Keratinocyte (primary cell): ENCODE measurements around the gene HERPUD1. TPM values are rescaled to one million over a fixed set of nuclear protein-coding genes. Genes with fewer than 3 reads are reported as not detected.

Experiments used
- DNase-seq: peaks from one replicate; pipeline ENCODE4 v3.0.0-alpha.2; 2011; ENCODE audit warnings: low read depth, missing footprints, low spot score
- FAIRE-seq: peaks from 2 replicates; lab custom pipeline; 2011; peaks lifted over from hg19 to GRCh38; lab: Jason Lieb, UNC
- H2AFZ ChIP-seq: 2 replicates; pipeline ENCODE4 v1.6.0; 2012; ENCODE audit warnings: low read length, control low read depth, inconsistent platforms; ENCODE audit not compliant: control insufficient read depth
- H3K27ac ChIP-seq: 2 replicates; pipeline ENCODE4 v1.5.1; 2011; ENCODE audit warnings: low read length; ENCODE audit not compliant: control insufficient read depth, insufficient read depth
- H3K27me3 ChIP-seq: 3 replicates; pipeline ENCODE4 v1.6.0; 2011; ENCODE audit warnings: low read length; ENCODE audit not compliant: control insufficient read depth, insufficient read depth; ENCODE audit errors: extremely low read depth
- H3K36me3 ChIP-seq, 2 experiments: 2 replicates in 1 of 2; 3 replicates in 1 of 2; pipeline ENCODE4 v1.5.1; 2011; ENCODE audit warnings: low read length in 2 of 2, mild to moderate bottlenecking in 1 of 2; ENCODE audit not compliant: control insufficient read depth in 2 of 2, insufficient read depth in 2 of 2; ENCODE audit errors: extremely low read depth in 1 of 2
- H3K4me1 ChIP-seq: 3 replicates; pipeline ENCODE4 v1.5.1; 2011; ENCODE audit warnings: low read length; ENCODE audit not compliant: control insufficient read depth, insufficient read depth; ENCODE audit errors: extremely low read depth
- H3K4me2 ChIP-seq: 3 replicates; pipeline ENCODE4 v1.6.0; 2011; ENCODE audit warnings: low read depth, low read length; ENCODE audit not compliant: control insufficient read depth, insufficient read depth; ENCODE audit errors: extremely low read depth
- H3K4me3 ChIP-seq, 3 experiments: fragments of 200-600 bp in 1 of 3; sonication (generic) in 1 of 3; 2 replicates in 2 of 3; 3 replicates in 1 of 3; pipeline ENCODE4 v1.5.1; 2011 to 2016; ENCODE audit warnings: low read length in 3 of 3, mild to moderate bottlenecking in 3 of 3, control low read depth in 2 of 3, inconsistent platforms in 1 of 3, low read depth in 1 of 3, mixed read lengths in 1 of 3, mixed run types in 1 of 3, moderate library complexity in 1 of 3; ENCODE audit not compliant: control insufficient read depth in 2 of 3, insufficient read depth in 2 of 3; ENCODE audit errors: extremely low read depth in 1 of 3
- H3K79me2 ChIP-seq: 2 replicates; pipeline ENCODE4 v1.6.0; 2012; ENCODE audit warnings: low read length; ENCODE audit not compliant: control insufficient read depth, insufficient read depth
- H3K9ac ChIP-seq: 3 replicates; pipeline ENCODE4 v1.6.0; 2011; ENCODE audit warnings: low read length; ENCODE audit not compliant: control insufficient read depth, insufficient read depth; ENCODE audit errors: extremely low read depth
- H3K9me1 ChIP-seq: 3 replicates; pipeline ENCODE4 v1.6.0; 2011; ENCODE audit warnings: low read length; ENCODE audit not compliant: control insufficient read depth, insufficient read depth; ENCODE audit errors: extremely low read depth
- H3K9me3 ChIP-seq: 2 replicates; pipeline ENCODE4 v1.5.1; 2012; ENCODE audit warnings: low read depth, low read length; ENCODE audit not compliant: control insufficient read depth
- H4K20me1 ChIP-seq: 3 replicates; pipeline ENCODE4 v1.6.0; 2011; ENCODE audit warnings: low read length; ENCODE audit not compliant: control insufficient read depth, insufficient read depth; ENCODE audit errors: extremely low read depth
- EZH2 ChIP-seq: IDR thresholded peaks from one replicate; pipeline ENCODE4 v1.6.1; 2012; ENCODE audit warnings: inconsistent platforms, mild to moderate bottlenecking, low read length, moderate library complexity
- dilution Hi-C: fragments of 300-500 bp; cut with MboI; formaldehyde crosslinking; loops from one replicate; pipeline ENCODE4 v1.7.0; 2020; ENCODE audit warnings: low sequenced_read_pairs; ENCODE audit not compliant: extremely low pct_ligation_motif_present
- polyA plus RNA-seq, 5 experiments: library from polyadenylated mRNA; depleted of rRNA in 3 of 5; stranded (reverse) in 3 of 5; stranded (forward) in 1 of 5; unstranded in 1 of 5; fragments of >200 nt; gene quantifications; 1 replicate in 1 of 5; 2 replicates in 3 of 5; 3 replicates in 1 of 5; pipeline versions ENCODE4 v1.2.1 to v1.2.3, GENCODE V29; 2011 to 2012; ENCODE audit warnings: missing spikeins in 2 of 5, low read depth in 1 of 5, low replicate concordance in 1 of 5
- TF ChIP-seq, protein P1 (sequence below), 3 experiments: IDR thresholded peaks in 1 of 3; conservative IDR thresholded peaks in 1 of 3; optimal IDR thresholded peaks in 1 of 3; 2 replicates in 2 of 3; 3 replicates in 1 of 3; pipeline versions ENCODE3 to v1.5.1; 2011; ENCODE audit warnings: low read length in 3 of 3, mild to moderate bottlenecking in 3 of 3, moderate library complexity in 2 of 3, control low read depth in 1 of 3, inconsistent platforms in 1 of 3; ENCODE audit not compliant: insufficient read depth in 2 of 3; ENCODE audit errors: extremely low read depth in 1 of 3

HERPUD1 gene
- polyA plus RNA-seq, 1 donor (not counting 4 experiments of a cell fraction or from before 2014, with no cell fraction given) = 183 TPM

DNA sequence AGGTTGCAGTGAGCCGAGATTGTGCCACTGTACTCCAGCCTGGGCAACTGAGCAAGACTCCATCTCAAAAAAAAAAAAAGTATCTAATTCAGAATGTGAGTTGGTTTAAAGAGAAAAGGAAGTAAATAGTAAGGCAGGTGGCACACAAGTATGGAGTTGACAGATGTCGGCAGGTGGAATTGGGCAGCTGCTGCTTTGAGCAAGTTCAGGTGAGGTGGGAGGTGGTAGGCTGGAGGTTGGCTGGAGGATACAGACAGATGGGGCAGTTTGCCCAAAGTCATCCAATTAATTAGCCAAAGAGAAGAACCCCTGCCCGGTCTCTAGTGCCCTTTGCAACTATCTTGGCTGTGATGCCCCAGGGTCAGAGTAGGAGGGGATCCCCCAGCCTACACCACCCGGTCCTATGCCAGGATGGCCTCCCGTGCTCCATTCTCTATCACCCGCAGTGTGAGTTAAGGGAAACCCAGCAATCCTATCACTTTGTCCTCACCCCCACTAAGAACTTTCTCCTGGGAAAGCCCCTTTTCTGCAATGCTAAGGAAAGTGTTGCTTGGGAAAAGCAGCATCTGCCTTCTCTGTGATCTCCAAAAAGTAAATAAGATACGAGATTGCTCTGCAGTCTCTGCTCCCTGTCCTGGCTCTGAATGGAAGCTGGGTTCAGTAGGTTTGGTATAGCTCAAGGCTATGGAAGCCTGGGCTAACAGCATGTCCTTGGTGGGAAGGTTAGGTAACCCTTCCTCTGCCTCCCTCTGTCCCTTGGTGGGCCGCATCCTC, 34.7 kb upstream of the HERPUD1 start:
- Histone ChIP-seq H3K27me3 (peaks cover 6% of the 10 kb centered on the region), H3K4me2 (no peak overlapping the region), H3K9me3 (no peaks in the 10 kb centered on the region), H3K27ac (no peak overlapping the region), H3K36me3 (no peaks in the 10 kb centered on the region), H2AFZ (no peak overlapping the region), H3K4me3 (no peak overlapping the region), H3K79me2 (no peaks in the 10 kb centered on the region), H3K9ac (no peak overlapping the region), H3K4me1 (no peaks in the 10 kb centered on the region), H3K9me1 (no peaks in the 10 kb centered on the region), H4K20me1 (no peaks in the 10 kb centered on the region)
- dilution Hi-C loops = no loop called here
- DNase-seq (no peak), FAIRE-seq (no peak)
- no peak for TF ChIP-seq EZH2
- TF ChIP-seq, protein P1, sequence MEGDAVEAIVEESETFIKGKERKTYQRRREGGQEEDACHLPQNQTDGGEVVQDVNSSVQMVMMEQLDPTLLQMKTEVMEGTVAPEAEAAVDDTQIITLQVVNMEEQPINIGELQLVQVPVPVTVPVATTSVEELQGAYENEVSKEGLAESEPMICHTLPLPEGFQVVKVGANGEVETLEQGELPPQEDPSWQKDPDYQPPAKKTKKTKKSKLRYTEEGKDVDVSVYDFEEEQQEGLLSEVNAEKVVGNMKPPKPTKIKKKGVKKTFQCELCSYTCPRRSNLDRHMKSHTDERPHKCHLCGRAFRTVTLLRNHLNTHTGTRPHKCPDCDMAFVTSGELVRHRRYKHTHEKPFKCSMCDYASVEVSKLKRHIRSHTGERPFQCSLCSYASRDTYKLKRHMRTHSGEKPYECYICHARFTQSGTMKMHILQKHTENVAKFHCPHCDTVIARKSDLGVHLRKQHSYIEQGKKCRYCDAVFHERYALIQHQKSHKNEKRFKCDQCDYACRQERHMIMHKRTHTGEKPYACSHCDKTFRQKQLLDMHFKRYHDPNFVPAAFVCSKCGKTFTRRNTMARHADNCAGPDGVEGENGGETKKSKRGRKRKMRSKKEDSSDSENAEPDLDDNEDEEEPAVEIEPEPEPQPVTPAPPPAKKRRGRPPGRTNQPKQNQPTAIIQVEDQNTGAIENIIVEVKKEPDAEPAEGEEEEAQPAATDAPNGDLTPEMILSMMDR (optimal IDR thresholded peaks at IDR 0.05 in 1 of 3, IDR thresholded peaks at IDR 0.05 in 1 of 3, conservative IDR thresholded peaks at IDR 0.05 in 1 of 3; ENCODE audit: extremely low read depth in 1 of 3, insufficient read depth in 2 of 3, low read length in 3 of 3) = no peak

- H3K4me3 ChIP-seq = no peak overlapping the region
- H3K4me1 ChIP-seq = no peaks in the 10 kb centered on the region
- no peaks in the 10 kb centered on the region for H3K9me3 ChIP-seq
- no peak for FAIRE-seq
- H3K9ac ChIP-seq = no peak overlapping the region
- H3K27ac ChIP-seq = no peak overlapping the region
- no peaks in the 10 kb centered on the region for H3K9me1 ChIP-seq
- dilution Hi-C loops = no loop called here
- no peak overlapping the region for H2AFZ ChIP-seq
- no peaks in the 10 kb centered on the region for H3K79me2 ChIP-seq
- TF ChIP-seq, protein P1 (optimal IDR thresholded peaks at IDR 0.05 in 1 of 3, IDR thresholded peaks at IDR 0.05 in 1 of 3, conservative IDR thresholded peaks at IDR 0.05 in 1 of 3; ENCODE audit: extremely low read depth in 1 of 3, insufficient read depth in 2 of 3, low read length in 3 of 3) = no peak
- no peak for TF ChIP-seq EZH2
- H3K27me3 ChIP-seq = peaks cover 8% of the 10 kb centered on the region
- H4K20me1 ChIP-seq = no peaks in the 10 kb centered on the region
- H3K4me2 ChIP-seq = no peak overlapping the region
- H3K36me3 ChIP-seq = no peaks in the 10 kb centered on the region
- no peak for DNase-seq
Measured at GRCh38 chr16:56898847-56899246, 33.1 kb upstream of the HERPUD1 start.
